Measurements from ENCODE around the gene ANKAR.
"Not testable (repeated sequence)": the region's sequence is repeated elsewhere in the genome, so short reads cannot be mapped to it uniquely, and the experiment has no call there.

ANKAR gene

GRCh38 chr2:189684811-189685210, 10.3 kb downstream of the ANKAR start:
- no peak for DNase-seq (ENCODE audit: extremely low read depth, low read depth)
- no peak overlapping the region for H3K4me3 ChIP-seq (replicated peaks; ENCODE audit: low read depth, low read length)
- TF ChIP-seq CTCF (IDR thresholded peaks at IDR 0.05; ENCODE audit: low read depth, low read length, missing control alignments) = no peak

GRCh38 chr2:189685540-189686229, 11.2 kb downstream of the ANKAR start:
- DNase-seq (ENCODE audit: extremely low read depth, low read depth) = no peak
- no peak for TF ChIP-seq CTCF (IDR thresholded peaks at IDR 0.05; ENCODE audit: low read depth, low read length, missing control alignments)
- no peak overlapping the region for H3K4me3 ChIP-seq (replicated peaks; ENCODE audit: low read depth, low read length)

- DNase-seq (ENCODE audit: extremely low read depth, low read depth); H3K4me3 ChIP-seq (replicated peaks; ENCODE audit: low read depth, low read length): not testable (repeated sequence)
Measured at GRCh38 chr2:189687796-189688195, 13.3 kb downstream of the ANKAR start.

- no peak for DNase-seq (ENCODE audit: extremely low read depth, low read depth)
- H3K4me3 ChIP-seq (replicated peaks; ENCODE audit: low read depth, low read length) = no peak overlapping the region
- TF ChIP-seq CTCF (IDR thresholded peaks at IDR 0.05; ENCODE audit: low read depth, low read length, missing control alignments) = no peak
Measured at GRCh38 chr2:189696223-189696622, 21.8 kb downstream of the ANKAR start.

GRCh38 chr2:189698020-189698887, 23.8 kb downstream of the ANKAR start:
- H3K4me3 ChIP-seq (replicated peaks; ENCODE audit: low read depth, low read length) = no peak overlapping the region
- DNase-seq (ENCODE audit: extremely low read depth, low read depth) = no peak
- peak; percentile 35 for TF ChIP-seq CTCF (IDR thresholded peaks at IDR 0.05; ENCODE audit: low read depth, low read length, missing control alignments)

- H3K4me3 ChIP-seq (replicated peaks; ENCODE audit: low read depth, low read length) = no peak overlapping the region
- DNase-seq (ENCODE audit: extremely low read depth, low read depth) = no peak
- no peak for TF ChIP-seq CTCF (IDR thresholded peaks at IDR 0.05; ENCODE audit: low read depth, low read length, missing control alignments)
Measured at GRCh38 chr2:189700681-189701080, 26.2 kb downstream of the ANKAR start.

GRCh38 chr2:189702071-189702470, 27.6 kb downstream of the ANKAR start:
- peak; percentile 13 for TF ChIP-seq CTCF (IDR thresholded peaks at IDR 0.05; ENCODE audit: low read depth, low read length, missing control alignments)
- DNase-seq (ENCODE audit: extremely low read depth, low read depth) = no peak
- no peak overlapping the region for H3K4me3 ChIP-seq (replicated peaks; ENCODE audit: low read depth, low read length)

Measured in HFF-Myc (cell line).